Measurements from ENCODE around the gene PACRG. TPM values are rescaled to one million over a fixed set of nuclear protein-coding genes. Genes with fewer than 3 reads are reported as not detected.
A peak's percentile ranks its signal among the peaks of the same experiment; 100 is the strongest.

Gene PACRG
- total and polyA plus RNA-seq, 2 experiments from 2014 or later: not detected

DNA sequence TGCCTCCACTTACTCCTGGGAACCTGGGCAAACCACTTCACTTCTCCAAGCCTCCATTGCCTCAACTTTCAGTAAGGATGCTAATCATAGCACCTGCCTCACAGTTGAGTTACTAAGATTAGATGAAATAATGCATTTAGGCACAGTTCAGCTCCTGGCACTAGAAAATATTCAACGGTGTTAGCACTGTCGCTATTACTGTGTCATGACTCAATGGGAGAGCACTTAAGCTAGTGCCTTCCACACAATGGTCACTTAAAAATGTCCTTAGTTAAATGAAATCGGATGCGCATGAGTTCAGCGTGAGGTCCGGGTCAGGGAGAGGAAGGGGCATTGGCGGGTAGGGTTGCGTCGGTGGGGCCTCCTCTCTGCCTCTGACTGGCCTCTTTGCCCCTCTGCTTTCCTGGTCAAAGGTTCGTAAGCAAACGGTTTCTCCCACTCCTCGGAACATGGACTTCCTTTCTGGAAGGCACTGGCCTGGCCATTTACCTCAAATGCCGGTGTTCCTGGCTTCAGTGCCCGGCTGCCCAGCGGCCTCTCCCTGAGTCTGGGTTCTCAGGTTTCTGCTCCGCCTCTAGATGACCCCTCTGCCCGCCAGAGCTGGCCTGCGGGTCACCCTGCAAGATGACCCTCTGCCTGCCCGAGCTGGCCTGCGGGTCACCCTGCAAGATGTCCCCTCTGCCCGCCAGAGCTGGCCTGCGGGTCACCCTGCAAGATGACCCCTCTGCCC, 562.9 kb downstream of the PACRG start:
- Histone ChIP-seq H2AFZ (no peak overlapping the region), H3F3A (ENCODE audit: insufficient read depth) (no peaks in the 10 kb centered on the region), H3K9me2 (ENCODE audit: insufficient read depth) (no peaks in the 10 kb centered on the region), H3K9me3 (ENCODE audit: low read depth) (no peaks in the 10 kb centered on the region), H3K27ac (no peak overlapping the region), H3K27me3 (replicated peaks; ENCODE audit: insufficient read depth) (no peaks in the 10 kb centered on the region), H3K4me2 (ENCODE audit: unreplicated experiment) (no peak overlapping the region), H3K79me2 (ENCODE audit: insufficient read depth) (no peaks in the 10 kb centered on the region), H3K36me3 (ENCODE audit: low read depth) (no peaks in the 10 kb centered on the region), H3K4me1 (ENCODE audit: insufficient read depth) (no peaks in the 10 kb centered on the region), H3K4me3 (no peak overlapping the region), H4K20me1 (ENCODE audit: insufficient read depth) (no peaks in the 10 kb centered on the region), H3K9ac (no peak overlapping the region)
- TF ChIP-seq EZH2phosphoT487 (IDR thresholded peaks at IDR 0.05; ENCODE audit: insufficient read depth, low read depth) (no peak), EZH2 (IDR thresholded peaks at IDR 0.05; ENCODE audit: insufficient read depth, poor library complexity, severe bottlenecking) (no peak)
- 80 to 83% methylated on average over 21 to 22 of the region's 22 CpGs for WGBS, 2 experiments (ENCODE audit: low coverage in 1 of 2, low lambda C conversion rate in 2 of 2, missing lambda C conversion rate in 2 of 2)
- in situ Hi-C loops (cut with MboI): no loop called here
- no peak for DNase-seq

DNA sequence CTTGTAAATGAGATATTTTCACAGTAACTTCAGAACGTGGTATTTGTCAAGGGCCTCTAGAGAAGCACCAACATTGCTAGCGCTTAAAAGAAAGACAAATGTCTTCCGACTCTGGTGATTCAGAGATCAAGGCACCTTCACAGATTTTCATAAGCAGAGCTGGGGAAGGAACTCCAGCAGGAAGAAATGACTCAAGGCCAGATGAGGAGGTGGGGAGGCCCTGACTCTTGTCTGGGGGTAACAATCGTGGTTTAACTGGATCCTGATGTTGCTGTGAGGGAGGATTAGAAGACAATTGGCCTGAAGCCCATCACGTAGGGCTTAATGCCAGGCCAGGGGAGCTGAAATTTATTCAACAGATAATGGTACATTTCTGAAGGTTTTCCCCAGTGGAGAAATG, 563.8 kb downstream of the PACRG start:
- no peak overlapping the region for H3K4me2 ChIP-seq (ENCODE audit: unreplicated experiment)
- no peak overlapping the region for H3K9ac ChIP-seq
- H3K79me2 ChIP-seq (ENCODE audit: insufficient read depth): no peaks in the 10 kb centered on the region
- no peak overlapping the region for H3K4me3 ChIP-seq
- in situ Hi-C loops (cut with MboI): no loop called here
- H3K36me3 ChIP-seq (ENCODE audit: low read depth): no peaks in the 10 kb centered on the region
- 43 to 48% methylated on average over 5 of the region's 5 CpGs for WGBS, 2 experiments (ENCODE audit: low coverage in 1 of 2, low lambda C conversion rate in 2 of 2, missing lambda C conversion rate in 2 of 2)
- H3K9me2 ChIP-seq (ENCODE audit: insufficient read depth): no peaks in the 10 kb centered on the region
- H3K4me1 ChIP-seq (ENCODE audit: insufficient read depth): no peaks in the 10 kb centered on the region
- no peak overlapping the region for H3K27ac ChIP-seq
- no peaks in the 10 kb centered on the region for H3F3A ChIP-seq (ENCODE audit: insufficient read depth)
- DNase-seq: peak; percentile 14
- H2AFZ ChIP-seq: no peak overlapping the region
- no peaks in the 10 kb centered on the region for H3K9me3 ChIP-seq (ENCODE audit: low read depth)
- TF ChIP-seq EZH2 (IDR thresholded peaks at IDR 0.05; ENCODE audit: insufficient read depth, poor library complexity, severe bottlenecking): no peak
- no peak for TF ChIP-seq EZH2phosphoT487 (IDR thresholded peaks at IDR 0.05; ENCODE audit: insufficient read depth, low read depth)
- no peaks in the 10 kb centered on the region for H3K27me3 ChIP-seq (replicated peaks; ENCODE audit: insufficient read depth)
- H4K20me1 ChIP-seq (ENCODE audit: insufficient read depth): no peaks in the 10 kb centered on the region

DNA sequence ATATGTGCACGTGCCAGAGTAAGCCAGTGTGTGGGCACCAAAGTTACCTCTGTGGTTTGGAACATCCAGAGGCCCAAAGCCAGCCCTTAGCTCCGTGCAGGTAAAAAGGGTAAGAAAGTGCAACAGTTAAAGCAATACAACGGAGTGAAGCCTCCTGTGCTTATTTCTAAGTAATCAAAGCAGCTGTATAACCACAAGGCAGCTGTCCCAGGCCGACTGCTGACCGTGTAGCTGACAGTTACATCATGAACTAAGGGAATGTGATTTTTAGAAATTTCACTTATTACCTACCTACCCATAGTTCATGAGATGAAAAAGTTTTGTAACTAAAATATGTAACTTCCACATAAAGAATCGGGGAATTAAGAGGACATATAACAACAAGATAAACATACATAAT, 565.5 kb downstream of the PACRG start:
- Histone ChIP-seq H3K27me3 (replicated peaks; ENCODE audit: insufficient read depth) (no peaks in the 10 kb centered on the region), H3K4me3 (no peak overlapping the region), H3K4me2 (ENCODE audit: unreplicated experiment) (no peak overlapping the region), H3K9me3 (ENCODE audit: low read depth) (no peaks in the 10 kb centered on the region), H3F3A (ENCODE audit: insufficient read depth) (no peaks in the 10 kb centered on the region), H3K9ac (no peak overlapping the region), H3K79me2 (ENCODE audit: insufficient read depth) (no peaks in the 10 kb centered on the region), H3K4me1 (ENCODE audit: insufficient read depth) (no peaks in the 10 kb centered on the region), H3K9me2 (ENCODE audit: insufficient read depth) (no peaks in the 10 kb centered on the region), H2AFZ (no peak overlapping the region), H3K27ac (no peak overlapping the region), H3K36me3 (ENCODE audit: low read depth) (no peaks in the 10 kb centered on the region), H4K20me1 (ENCODE audit: insufficient read depth) (no peaks in the 10 kb centered on the region)
- 56 to 62% methylated on average over 6 of the region's 6 CpGs for WGBS, 2 experiments (ENCODE audit: low coverage in 1 of 2, low lambda C conversion rate in 2 of 2, missing lambda C conversion rate in 2 of 2)
- no peak for TF ChIP-seq EZH2 (IDR thresholded peaks at IDR 0.05; ENCODE audit: insufficient read depth, poor library complexity, severe bottlenecking)
- no peak for TF ChIP-seq EZH2phosphoT487 (IDR thresholded peaks at IDR 0.05; ENCODE audit: insufficient read depth, low read depth)
- no peak for DNase-seq
- in situ Hi-C loops (cut with MboI): no loop called here

DNA sequence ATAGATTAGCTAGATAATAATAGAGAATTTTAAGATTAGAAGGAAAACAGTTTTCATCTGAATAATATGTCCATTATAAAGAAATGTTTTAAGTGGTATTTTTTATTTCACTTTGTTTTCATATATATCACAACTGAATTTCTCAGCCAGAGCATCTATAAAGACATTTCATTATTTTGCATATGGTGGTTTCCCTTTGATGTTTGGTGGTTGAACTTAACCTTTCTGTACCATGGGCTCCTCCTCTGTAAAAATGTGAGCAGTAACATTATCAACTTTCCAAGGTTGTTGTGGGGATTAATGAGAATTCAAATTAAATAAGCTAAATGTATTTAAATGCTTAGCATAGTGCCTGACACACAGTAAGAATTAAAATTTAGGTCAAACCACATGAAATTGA, 567.0 kb downstream of the PACRG start:
- Histone ChIP-seq H2AFZ (no peak overlapping the region), H3K9me2 (ENCODE audit: insufficient read depth) (no peaks in the 10 kb centered on the region), H3K36me3 (ENCODE audit: low read depth) (no peaks in the 10 kb centered on the region), H3K27ac (no peak overlapping the region), H3F3A (ENCODE audit: insufficient read depth) (no peaks in the 10 kb centered on the region), H3K27me3 (replicated peaks; ENCODE audit: insufficient read depth) (no peaks in the 10 kb centered on the region), H3K9ac (no peak overlapping the region), H3K4me1 (ENCODE audit: insufficient read depth) (no peaks in the 10 kb centered on the region), H3K79me2 (ENCODE audit: insufficient read depth) (no peaks in the 10 kb centered on the region), H4K20me1 (ENCODE audit: insufficient read depth) (no peaks in the 10 kb centered on the region), H3K4me3 (no peak overlapping the region), H3K9me3 (ENCODE audit: low read depth) (no peaks in the 10 kb centered on the region), H3K4me2 (ENCODE audit: unreplicated experiment) (no peak overlapping the region)
- TF ChIP-seq EZH2phosphoT487 (IDR thresholded peaks at IDR 0.05; ENCODE audit: insufficient read depth, low read depth): no peak
- TF ChIP-seq EZH2 (IDR thresholded peaks at IDR 0.05; ENCODE audit: insufficient read depth, poor library complexity, severe bottlenecking): no peak
- DNase-seq: no peak
- in situ Hi-C loops (cut with MboI): no loop called here
